H1 (cell line): ENCODE measurements around the gene STOML1. TPM values are rescaled to one million over a fixed set of nuclear protein-coding genes. Genes with fewer than 3 reads are reported as not detected.

Experiments
- CBX8 ChIP-seq: fragments of 300-800, 300-1000 bp; sonication (generic); IDR thresholded peaks from 2 replicates; pipeline ENCODE4 v1.7.1; 2016; ENCODE audit warnings: low read depth, low read length, borderline replicate concordance
- CEBPB ChIP-seq: IDR thresholded peaks from 2 replicates; pipeline ENCODE4 v1.6.1; 2012; ENCODE audit warnings: low read depth, low read length
- RAD21 ChIP-seq, 2 experiments: IDR thresholded peaks in 1 of 2; conservative IDR thresholded peaks in 1 of 2; 2 replicates each; pipeline ENCODE4 v1.6.1; 2011; ENCODE audit warnings: low read depth in 2 of 2, low read length in 2 of 2, improper control_type of control experiment in 1 of 2, inconsistent platforms in 1 of 2, mild to moderate bottlenecking in 1 of 2, moderate library complexity in 1 of 2
- polyA plus RNA-seq, 7 experiments: library from polyadenylated mRNA; depleted of rRNA in 3 of 7; stranded (reverse) in 5 of 7; unstranded in 2 of 7; fragments of >200 nt in 5 of 7; fragments of 200-250 nt in 2 of 7; gene quantifications; 1 replicate in 5 of 7; 2 replicates in 1 of 7; 4 replicates in 1 of 7; pipeline versions ENCODE4 v1.2.1 to v1.2.3, GENCODE V29; 2011 to 2013; ENCODE audit warnings: missing spikeins in 2 of 7, mixed read lengths in 2 of 7
- total RNA-seq: library from RNA; stranded (reverse); fragmentation: NEBNext Ultra II Directional; extraction: Animal tissue kit (Norgen Biotek cat#: 25700); gene quantifications from 2 replicates; pipeline ENCODE4 v1.2.1, GENCODE V29; 2021

STOML1 gene
- total and polyA plus RNA-seq, 2 of the 8 experiments (the other 6 are each of a cell fraction or from before 2014, with no cell fraction given) = 2.6 to 3.2 TPM

- TF ChIP-seq CBX8 (no peak), RAD21 (IDR thresholded peaks at IDR 0.05 in 1 of 2, conservative IDR thresholded peaks at IDR 0.05 in 1 of 2; ENCODE audit: low read depth in 2 of 2, low read length in 2 of 2) (no peak), CEBPB (no peak)
Observed at GRCh38 chr15:73979636-73980035, 12.5 kb downstream of the STOML1 start (continued).
